Calu3 (cell line): Measurements from ENCODE around the gene NCF4. TPM values are rescaled to one million over a fixed set of nuclear protein-coding genes. Genes with fewer than 3 reads are reported as not detected.

Experiments
- BruUV-seq: library from RNA; stranded (reverse); fragments of 400-500 nt; replicated peaks from 2 replicates; lab custom pipeline; 2021; lab: Mats Ljungman, UMichigan
- CTCF ChIA-PET: fragments of 300-600 bp; sonication (Branson Sonifier 250); formaldehyde crosslinking; loops from one replicate; lab custom pipeline; 2022; ENCODE audit warnings: antibody characterized with exemption; lab: Charles Lee
- DNase-seq: peaks from one replicate; pipeline ENCODE4 v3.0.0; 2022
- H3K27ac Mint-ChIP-seq: one replicate; pipeline ENCODE4 v1.8.0; 2022; ENCODE audit warnings: mixed read lengths; ENCODE audit not compliant: unreplicated experiment
- H3K27me3 Mint-ChIP-seq: one replicate; pipeline ENCODE4 v1.8.0; 2022; ENCODE audit warnings: mixed read lengths; ENCODE audit not compliant: unreplicated experiment
- H3K36me3 Mint-ChIP-seq: one replicate; pipeline ENCODE4 v1.8.0; 2022; ENCODE audit warnings: mild to moderate bottlenecking, moderate library complexity, mixed read lengths; ENCODE audit not compliant: insufficient read depth, unreplicated experiment
- H3K4me1 Mint-ChIP-seq: one replicate; pipeline ENCODE4 v1.8.0; 2022; ENCODE audit warnings: mild to moderate bottlenecking, low read depth, mixed read lengths; ENCODE audit not compliant: unreplicated experiment
- H3K4me3 Mint-ChIP-seq: one replicate; pipeline ENCODE4 v1.8.0; 2022; ENCODE audit warnings: mild to moderate bottlenecking, low read depth, moderate library complexity, mixed read lengths; ENCODE audit not compliant: unreplicated experiment
- H3K9me3 Mint-ChIP-seq: one replicate; pipeline ENCODE4 v1.8.0; 2022; ENCODE audit warnings: low read depth, mixed read lengths; ENCODE audit not compliant: unreplicated experiment
- CTCF ChIP-seq: fragments of 200-600 bp; IDR thresholded peaks from one replicate; pipeline ENCODE4 v1.8.0; 2022; ENCODE audit warnings: antibody characterized with exemption; ENCODE audit not compliant: unreplicated experiment
- intact Hi-C: fragments of 100-400 bp; cut with micrococcal nuclease; formaldehyde crosslinking; loops from one replicate; pipeline ENCODE4 v1.10.0; 2022; ENCODE audit not compliant: unreplicated experiment
- total RNA-seq: library from RNA; stranded (reverse); gene quantifications from 2 replicates; pipeline ENCODE4 v1.2.3, GENCODE V29; 2022

Gene NCF4
- total RNA-seq, 1 experiment from 2014 or later = not detected

DNA sequence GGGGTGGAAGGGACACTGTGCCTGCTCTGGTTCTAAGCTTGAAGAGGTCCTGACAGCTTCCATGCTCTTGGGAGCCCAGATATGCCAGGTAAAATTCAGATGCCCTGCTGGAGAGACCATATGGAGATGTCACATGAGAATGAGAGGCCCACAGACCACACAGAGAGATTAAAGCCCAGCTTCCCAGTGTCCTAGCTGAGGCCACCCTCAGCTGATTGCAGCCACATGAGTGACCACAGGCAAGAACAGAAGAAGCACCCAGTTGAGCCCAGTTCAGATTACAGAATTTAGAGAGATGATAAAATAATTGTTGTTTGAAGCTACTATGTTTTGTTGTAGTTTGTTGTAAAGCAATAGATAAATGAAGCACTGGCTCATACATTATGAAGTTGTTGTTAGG, 29.6 kb upstream of the NCF4 start:
- no peak overlapping the region for H3K27ac Mint-ChIP-seq
- BruUV-seq = no TSS peak
- DNase-seq = no peak
- H3K36me3 Mint-ChIP-seq = no peaks in the 10 kb centered on the region
- H3K9me3 Mint-ChIP-seq = no peaks in the 10 kb centered on the region
- no peaks in the 10 kb centered on the region for H3K4me1 Mint-ChIP-seq
- intact Hi-C loops = no loop called here
- no peak overlapping the region for H3K4me3 Mint-ChIP-seq
- TF ChIP-seq CTCF = no peak
- peaks cover 88% of the 10 kb centered on the region for H3K27me3 Mint-ChIP-seq
- CTCF ChIA-PET = no interaction called here

DNA sequence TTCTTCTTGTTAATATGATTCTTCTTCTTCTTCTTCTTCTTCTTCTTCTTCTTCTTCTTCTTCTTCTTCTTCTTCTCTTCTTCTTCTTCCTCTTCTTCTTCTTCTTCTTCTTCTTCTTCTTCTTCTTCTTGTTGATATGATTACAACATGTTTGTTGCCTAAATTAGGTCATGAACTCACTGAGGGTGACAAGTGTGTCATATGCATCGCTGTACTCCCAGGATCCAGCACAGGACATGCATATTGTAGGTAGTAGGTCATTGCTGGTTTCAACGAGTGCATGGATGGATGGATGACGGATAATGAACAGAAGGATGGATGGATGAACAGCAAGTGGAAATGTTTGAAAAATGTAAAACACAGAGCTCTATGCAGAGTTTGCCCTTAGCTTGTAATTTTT, 29.1 kb upstream of the NCF4 start:
- Mint-ChIP-seq H3K4me3 (no peak overlapping the region), H3K27ac (no peak overlapping the region), H3K36me3 (no peaks in the 10 kb centered on the region), H3K27me3 (peaks cover 83% of the 10 kb centered on the region), H3K4me1 (no peaks in the 10 kb centered on the region), H3K9me3 (no peaks in the 10 kb centered on the region)
- TF ChIP-seq CTCF = no peak
- intact Hi-C loops = no loop called here
- BruUV-seq = no TSS peak
- DNase-seq = no peak
- CTCF ChIA-PET = interaction anchor here (0.6 to 1.6 kb wide), 2 partner anchors 24 to 129 kb away, joined by 3 to 4 read pairs; no protein-coding TSS in a partner anchor

DNA sequence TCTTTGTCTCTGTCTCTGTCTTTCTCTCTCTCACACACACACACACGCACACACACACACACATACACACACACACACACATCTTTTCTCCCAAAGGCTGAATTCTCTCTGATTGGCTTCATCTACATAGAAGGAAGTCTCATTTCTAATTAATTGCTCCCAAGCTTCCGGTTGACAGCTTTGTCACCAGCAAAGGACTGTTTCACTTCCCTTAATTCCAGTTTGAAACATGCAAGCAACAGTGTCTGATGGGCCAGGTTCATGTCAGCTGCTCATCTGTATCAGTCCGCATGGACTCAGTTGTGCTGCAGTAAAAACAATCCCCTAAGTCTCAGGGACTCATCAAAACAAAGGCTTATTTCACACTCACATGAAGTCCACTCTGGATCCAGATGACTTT, 27.7 kb upstream of the NCF4 start:
- BruUV-seq = no TSS peak
- Mint-ChIP-seq H3K27ac (no peak overlapping the region), H3K9me3 (peaks cover 3% of the 10 kb centered on the region), H3K36me3 (no peaks in the 10 kb centered on the region), H3K4me3 (no peak overlapping the region), H3K4me1 (no peaks in the 10 kb centered on the region), H3K27me3 (peaks cover 82% of the 10 kb centered on the region)
- no peak for TF ChIP-seq CTCF
- intact Hi-C loops = no loop called here
- no peak for DNase-seq
- CTCF ChIA-PET = interaction anchor here (1.6 kb wide), 1 partner anchor 23 kb away, joined by 4 read pairs; no protein-coding TSS in a partner anchor

DNA sequence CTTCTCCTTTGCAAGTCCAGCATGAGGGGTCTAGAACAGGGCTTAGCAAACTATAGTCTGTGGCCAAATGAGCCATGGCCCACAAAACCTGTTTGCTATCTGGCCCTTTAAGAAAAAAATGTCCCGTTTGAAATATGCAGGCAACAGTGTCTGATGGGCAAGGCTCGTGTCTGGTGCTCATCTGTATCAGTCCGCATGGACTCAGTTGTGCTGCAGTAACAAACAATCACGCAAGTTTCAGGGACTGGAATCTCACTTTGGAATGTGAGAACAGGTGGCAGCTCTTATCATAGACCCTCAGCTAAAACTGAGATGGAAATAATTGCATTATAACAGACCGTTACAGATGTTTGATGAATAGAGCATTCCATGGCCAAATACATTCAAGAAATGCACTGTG, 24.9 kb upstream of the NCF4 start:
- CTCF ChIA-PET = interaction anchor here (0.7 kb wide), 1 partner anchor 109 kb away, joined by 3 read pairs; no protein-coding TSS in a partner anchor
- no peak for TF ChIP-seq CTCF
- Mint-ChIP-seq H3K27me3 (peaks cover 76% of the 10 kb centered on the region), H3K9me3 (peaks cover 3% of the 10 kb centered on the region), H3K27ac (no peak overlapping the region), H3K36me3 (no peaks in the 10 kb centered on the region), H3K4me3 (no peak overlapping the region), H3K4me1 (peaks cover 8% of the 10 kb centered on the region)
- DNase-seq = no peak
- intact Hi-C loops = no loop called here
- BruUV-seq = no TSS peak
